HG02798 (cell line): Measurements from ENCODE around the gene FNDC3A.
A peak's percentile ranks its signal among the peaks of the same experiment; 100 is the strongest.

Source experiments
- ATAC-seq: cut with Tn5 transposase; IDR thresholded peaks from one replicate; pipeline ENCODE4 v1.9.1; 2021; ENCODE audit warnings: mild to moderate bottlenecking; ENCODE audit not compliant: unreplicated experiment, poor library complexity

FNDC3A gene

DNA sequence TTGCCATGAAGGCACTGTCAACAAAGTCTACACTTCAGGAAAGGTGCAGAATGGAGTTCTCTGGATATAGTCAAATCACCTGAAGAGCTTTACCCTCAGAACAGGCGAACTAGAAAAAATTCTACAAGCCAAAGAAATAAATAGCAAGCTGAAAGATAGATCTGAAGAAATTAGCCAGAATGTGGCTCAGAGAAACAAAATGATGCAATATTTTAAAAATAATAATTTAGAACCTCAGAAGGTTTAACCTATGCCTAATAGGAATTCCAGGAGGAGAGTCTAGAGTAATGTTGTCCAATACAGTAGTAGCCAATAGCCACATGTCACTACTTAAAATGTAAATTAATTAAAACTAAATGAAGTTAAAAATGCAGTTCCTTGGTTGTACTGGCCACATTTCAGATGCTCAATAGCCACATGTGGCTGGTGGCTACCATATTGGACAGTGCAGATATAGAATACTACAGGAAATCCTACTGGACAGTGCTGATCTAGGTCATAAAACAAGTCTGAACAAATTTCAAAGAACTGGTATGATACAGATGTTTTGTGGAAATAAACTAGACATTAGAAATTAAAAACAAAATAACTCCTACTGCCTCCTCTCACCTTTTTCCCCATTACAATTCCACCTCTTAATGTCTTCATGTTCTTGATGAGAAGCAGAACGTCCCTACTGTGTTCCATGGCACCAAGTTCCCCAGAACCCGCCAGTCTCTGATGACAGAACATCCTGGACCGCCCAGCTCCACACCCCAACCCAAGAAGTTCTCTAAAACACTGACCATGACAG is 271.3 kb downstream of the FNDC3A start:
- peak; percentile 47 for ATAC-seq

DNA sequence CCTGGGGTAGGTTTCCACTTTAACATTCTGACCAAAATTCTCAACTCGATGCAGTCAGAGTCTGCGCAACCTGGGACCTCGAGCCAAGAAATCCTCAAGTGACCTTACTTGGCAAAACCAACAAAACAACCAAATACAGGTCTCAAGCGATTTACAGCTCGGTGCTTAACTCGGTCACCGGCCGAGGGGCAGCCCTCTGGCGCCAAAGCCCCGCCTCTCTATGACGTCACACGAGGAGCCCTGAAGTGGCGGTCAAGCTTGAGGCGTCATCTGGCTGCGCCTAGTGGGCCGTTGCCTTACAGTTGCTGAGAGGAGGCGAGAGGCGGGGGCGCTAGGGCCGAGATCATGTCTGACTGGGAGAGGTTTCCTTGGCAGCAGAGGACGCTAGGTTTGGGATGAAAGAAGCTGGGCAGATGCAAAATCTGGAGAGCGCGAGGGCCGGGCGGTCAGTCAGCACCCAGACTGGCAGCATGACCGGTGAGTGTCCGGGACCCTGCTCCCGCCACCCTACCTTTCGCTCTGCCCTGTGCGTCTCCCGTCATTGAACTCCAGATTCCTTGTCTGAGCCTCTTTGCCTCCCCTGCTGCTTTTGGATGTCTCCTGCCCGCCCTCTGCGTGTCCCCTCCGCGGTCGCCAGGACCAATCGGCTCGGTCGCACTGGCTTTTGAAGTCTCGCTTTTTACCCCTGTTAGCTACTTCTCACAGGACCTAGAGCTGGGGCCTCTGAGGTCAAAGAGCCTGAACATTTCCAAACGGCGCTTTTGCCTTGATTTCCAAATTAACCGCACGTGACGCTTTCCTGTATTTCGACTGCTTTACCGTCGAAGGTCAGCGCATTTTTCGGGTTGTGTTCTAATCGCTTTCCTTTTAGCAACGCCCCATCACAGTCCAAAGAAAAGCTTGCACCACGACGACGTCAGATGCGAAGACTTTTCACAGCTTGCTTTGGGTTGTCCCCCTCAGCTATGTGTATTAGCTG is 272.2 kb downstream of the FNDC3A start, which contains the start of gene CDADC1:
Gene CDADC1 (plus strand): TSS at position 283 of the 979 bp plus-strand sequence. CDS start 113 bp downstream, at position 396.
- ATAC-seq = peak; percentile 99

DNA sequence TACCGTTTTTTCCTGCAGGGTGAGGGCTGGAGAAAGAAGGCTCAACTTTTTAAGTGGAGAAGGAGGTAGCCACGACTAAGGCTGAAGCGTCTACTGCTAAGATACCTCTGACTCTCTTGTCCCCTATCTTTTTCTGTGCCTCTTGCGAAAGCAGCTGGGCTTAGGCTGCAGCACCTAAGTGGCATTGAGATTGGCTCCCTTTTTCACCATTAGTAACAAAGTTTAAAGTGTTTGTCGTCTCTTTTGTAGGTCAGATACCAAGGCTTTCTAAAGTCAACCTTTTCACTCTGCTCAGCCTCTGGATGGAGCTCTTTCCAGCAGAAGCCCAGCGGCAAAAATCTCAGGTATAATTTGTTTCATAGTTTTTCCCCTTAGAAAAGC is 272.9 kb downstream of the FNDC3A start:
- ATAC-seq = no peak

DNA sequence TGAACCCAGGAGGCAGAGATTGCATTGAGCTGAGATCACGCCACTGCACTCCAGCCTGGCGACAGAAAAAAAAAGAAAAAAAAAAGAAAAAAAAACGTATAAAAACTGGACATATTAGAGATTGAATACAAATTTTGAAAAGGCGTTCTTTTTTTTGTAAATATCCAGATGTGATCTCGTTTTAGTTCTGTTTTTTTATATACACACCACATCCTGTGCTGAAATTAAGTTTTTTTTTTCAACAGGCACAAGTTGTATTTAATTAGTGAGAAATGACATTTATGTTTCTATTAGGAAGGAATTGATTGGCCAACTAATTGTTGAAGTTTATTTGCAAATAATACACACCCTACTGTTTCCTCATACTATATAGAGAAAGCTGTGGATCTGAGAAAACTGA is 275.6 kb downstream of the FNDC3A start:
- no peak for ATAC-seq

DNA sequence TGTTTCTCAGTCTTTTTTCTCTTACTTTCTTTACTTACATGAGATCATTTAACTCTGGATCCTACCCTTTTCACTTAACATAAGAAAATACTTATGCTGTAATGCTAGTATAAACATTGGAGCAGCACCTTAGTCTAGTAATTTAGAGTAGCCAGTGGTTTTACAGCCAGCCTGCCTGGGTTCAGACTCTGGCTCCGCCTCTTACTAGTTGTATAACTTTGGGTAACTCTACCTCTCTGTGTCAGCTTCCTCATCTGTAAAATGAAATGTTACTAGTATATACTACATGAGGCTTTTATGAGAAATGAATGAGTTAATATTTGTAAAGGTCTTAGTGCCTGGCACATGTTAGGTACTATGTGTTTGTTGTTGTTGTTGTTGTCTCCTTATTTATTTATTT is 277.6 kb downstream of the FNDC3A start:
- ATAC-seq = no peak

DNA sequence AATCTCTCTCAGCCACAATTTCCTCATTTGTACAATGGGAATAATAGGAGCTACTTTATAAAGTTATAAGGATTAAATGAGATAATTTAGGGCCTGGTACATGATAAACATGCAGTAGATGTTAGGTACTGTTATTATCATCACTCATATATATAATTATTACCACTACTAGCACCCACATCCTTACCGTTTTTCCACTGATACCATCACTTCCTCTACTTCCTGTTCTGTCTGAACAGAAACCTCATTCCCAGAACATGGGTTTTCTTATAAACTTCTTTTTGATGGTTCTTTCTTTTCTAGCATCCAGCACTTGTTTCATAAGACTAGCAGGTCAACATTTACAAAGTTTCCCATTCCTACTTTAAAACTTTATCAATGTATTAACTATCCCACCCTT is 278.3 kb downstream of the FNDC3A start:
- ATAC-seq = no peak

DNA sequence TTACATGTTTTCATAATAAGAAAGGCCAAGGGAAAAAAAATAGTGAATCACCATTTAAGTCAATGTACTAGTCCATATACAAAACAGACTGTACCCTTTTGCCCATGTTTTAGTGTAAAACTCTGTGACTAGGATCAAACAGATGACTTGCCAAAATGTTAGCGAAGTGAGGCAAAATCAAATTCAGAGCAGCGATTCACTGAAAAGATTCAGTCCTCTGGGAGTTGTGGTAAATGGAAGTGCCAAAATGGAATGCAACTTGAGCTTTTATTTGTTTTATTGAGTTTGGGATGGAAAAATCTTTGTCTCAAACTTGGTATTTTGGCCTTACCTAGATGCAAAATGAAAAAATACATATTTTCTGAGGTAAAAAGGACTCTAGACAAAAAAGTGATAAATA is 281.1 kb downstream of the FNDC3A start:
- ATAC-seq = no peak

DNA sequence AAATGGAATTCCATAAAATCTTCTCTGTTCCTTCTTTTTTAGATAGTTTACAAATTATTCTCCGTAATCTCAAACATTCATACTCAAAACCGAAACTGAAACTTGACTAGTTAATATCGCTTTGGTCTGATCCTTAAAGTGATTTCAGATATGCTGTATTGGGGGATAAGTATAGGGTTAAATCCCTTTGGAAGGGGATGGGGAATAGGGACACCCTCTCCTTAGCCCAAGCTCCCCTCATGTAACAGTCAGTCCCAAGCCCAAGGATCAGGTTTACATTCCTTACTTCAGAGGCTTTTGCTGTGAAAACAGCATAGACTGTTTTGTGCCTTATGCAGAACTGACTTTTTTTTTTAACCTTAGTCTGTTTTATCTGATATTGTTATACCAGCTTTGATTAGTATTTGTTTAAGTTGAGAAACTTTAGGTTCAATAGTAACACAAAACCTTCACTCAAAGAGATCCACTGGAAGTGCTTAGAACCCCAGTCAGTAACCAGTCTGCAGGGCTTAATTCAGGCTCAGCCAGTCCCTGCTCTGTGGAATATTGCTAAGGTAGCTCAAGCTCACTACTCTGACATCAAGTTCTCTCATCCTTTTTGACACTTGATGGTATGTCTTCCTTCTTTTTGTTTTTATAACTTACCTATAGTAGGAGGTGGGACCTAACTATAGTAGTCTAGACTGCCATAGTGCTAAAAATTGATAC is 282.5 kb downstream of the FNDC3A start:
- no peak for ATAC-seq
